ENCODE results near the gene ANKRD33B.

ANKRD33B gene

GRCh38 chr5:10674096-10674495, 110.2 kb downstream of the ANKRD33B start:
- DNase-seq (ENCODE audit: low read depth in 2 of 2) = no peak

GRCh38 chr5:10674582-10674981, 110.7 kb downstream of the ANKRD33B start:
- no peak for DNase-seq (ENCODE audit: low read depth in 2 of 2)

- DNase-seq (ENCODE audit: low read depth in 2 of 2) = no peak
These were observed 111.4 kb downstream of the ANKRD33B start for GRCh38 chr5:10675177-10675700.

- DNase-seq (ENCODE audit: low read depth in 2 of 2) = no peak
These were observed 112.4 kb downstream of the ANKRD33B start for GRCh38 chr5:10676224-10676623.

- no peak for DNase-seq (ENCODE audit: low read depth in 2 of 2)
These were observed 113.1 kb downstream of the ANKRD33B start for GRCh38 chr5:10676946-10677345.

- no peak for DNase-seq (ENCODE audit: low read depth in 2 of 2)
These were observed 113.7 kb downstream of the ANKRD33B start for GRCh38 chr5:10677533-10677932.

- no peak for DNase-seq (ENCODE audit: low read depth in 2 of 2)
These were observed 114.4 kb downstream of the ANKRD33B start for GRCh38 chr5:10678244-10678643.

- DNase-seq (ENCODE audit: low read depth in 2 of 2) = no peak
These were observed 115.6 kb downstream of the ANKRD33B start for GRCh38 chr5:10679336-10679988.

- no peak for DNase-seq (ENCODE audit: low read depth in 2 of 2)
These were observed 117.1 kb downstream of the ANKRD33B start for GRCh38 chr5:10680876-10681481.

GRCh38 chr5:10681731-10682679, 118.1 kb downstream of the ANKRD33B start:
- DNase-seq (ENCODE audit: low read depth in 2 of 2) = no peak

- no peak for DNase-seq (ENCODE audit: low read depth in 2 of 2)
These were observed 119.1 kb downstream of the ANKRD33B start for GRCh38 chr5:10682801-10683525.

GRCh38 chr5:10684303-10685086, 120.6 kb downstream of the ANKRD33B start:
- DNase-seq (ENCODE audit: low read depth in 2 of 2) = no peak

- DNase-seq (ENCODE audit: low read depth in 2 of 2) = no peak
These were observed 121.2 kb downstream of the ANKRD33B start for GRCh38 chr5:10685115-10685521.

GRCh38 chr5:10686890-10687289, 123.0 kb downstream of the ANKRD33B start:
- no peak for DNase-seq (ENCODE audit: low read depth in 2 of 2)

GRCh38 chr5:10688651-10689171, 124.8 kb downstream of the ANKRD33B start:
- no peak for DNase-seq (ENCODE audit: low read depth in 2 of 2)

GRCh38 chr5:10689391-10690081, 125.7 kb downstream of the ANKRD33B start:
- DNase-seq (ENCODE audit: low read depth in 2 of 2) = no peak

- DNase-seq (ENCODE audit: low read depth in 2 of 2) = no peak
These were observed 126.9 kb downstream of the ANKRD33B start for GRCh38 chr5:10690460-10691440.
